Stomach (tissue), 4 donors: ENCODE results near the gene CAPN10.

Source experiments
- CTCF ChIP-seq, 7 experiments: fragments of 450-650 bp in 4 of 7; fragments of 200-600 bp in 3 of 7; sonication (generic) in 3 of 7; IDR thresholded peaks; one replicate each; pipeline ENCODE4 v1.5.1; 2016 to 2019; ENCODE audit warnings: antibody characterized with exemption in 7 of 7, control low read depth in 2 of 7, mild to moderate bottlenecking in 1 of 7
- POLR2A ChIP-seq, 4 donors: fragments of 450-650 bp; IDR thresholded peaks; one replicate each; pipeline ENCODE4 v1.6.1; 2016; ENCODE audit warnings: antibody characterized with exemption in 4 of 4, control low read depth in 2 of 4, mild to moderate bottlenecking in 1 of 4, moderate library complexity in 1 of 4
- POLR2AphosphoS5 ChIP-seq, 3 donors: sonication (generic); formaldehyde crosslinking; IDR thresholded peaks; one replicate each; pipeline ENCODE4 v1.6.1; 2016; ENCODE audit warnings: antibody characterized with exemption in 3 of 3

GRCh38 chr2:240642061-240642805 lies 55.7 kb downstream of the CAPN10 start:
- TF ChIP-seq CTCF (IDR thresholded peaks at IDR 0.05) (no peak), POLR2A (IDR thresholded peaks at IDR 0.05) (no peak), POLR2AphosphoS5 (IDR thresholded peaks at IDR 0.05) (no peak)
